ENCODE data around the gene THSD4. TPM values are rescaled to one million over a fixed set of nuclear protein-coding genes. Genes with fewer than 3 reads are reported as not detected.

The THSD4 gene
- 1 to 10 TPM; 1.8 to 3.1 (median 2.5) TPM for total RNA-seq
- 1 to 10 TPM in 1 of 3 donors, under 1 TPM in 2; 0.21 to 1.3 (median 0.39) TPM for polyA plus RNA-seq
- long read RNA-seq, donor 1, result 0 reads
- long read RNA-seq, donor 2, partial matches to known transcripts, result 0 of 2 reads
- long read RNA-seq, donor 2, other reads (novel, unspliced or antisense), result 2 of 2 reads

DNA sequence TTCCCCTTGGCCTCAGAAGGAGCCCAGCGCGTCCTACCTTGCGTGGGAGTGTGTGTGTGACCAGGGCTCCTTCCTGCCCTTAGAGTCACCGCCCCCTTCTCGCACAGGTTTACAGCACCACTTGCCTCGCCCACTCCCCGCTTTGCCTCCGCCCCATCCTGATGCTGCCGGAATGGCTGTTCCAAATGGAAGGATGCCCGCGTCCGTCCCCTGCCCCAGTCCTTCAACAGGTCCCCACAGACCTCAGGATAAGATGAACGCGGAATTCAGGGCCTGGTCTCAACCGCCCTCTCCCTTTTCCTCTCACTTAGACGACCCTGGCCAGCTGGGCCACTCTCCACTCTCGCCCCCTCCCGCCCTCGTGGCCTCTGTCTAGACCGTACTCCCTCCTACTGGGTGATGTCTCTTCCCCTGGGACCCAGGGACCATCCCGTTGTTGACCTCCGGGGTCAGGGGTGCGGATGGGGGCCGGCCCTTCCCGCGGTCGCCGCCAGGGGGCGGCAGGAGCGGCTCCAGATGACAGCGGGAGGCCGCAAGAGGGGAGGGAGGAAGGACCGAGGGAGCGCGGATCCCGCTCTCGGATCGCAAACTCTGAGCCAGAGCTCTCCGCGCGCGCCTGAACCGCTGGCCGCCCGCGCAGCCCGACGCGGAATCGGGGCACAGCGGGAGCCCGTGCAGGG lies at the start of gene THSD4:
Gene THSD4, plus strand, starts transcription at position 585 of the 680 bp plus-strand sequence.
- Histone ChIP-seq H3K9me3 (no peaks in the 10 kb centered on the region), H3K4me1 (no peaks in the 10 kb centered on the region)
- intact Hi-C loops (cut with DNase I), result loop anchor here (2.0 to 5.0 kb wide), 4 partner anchors 97 to 327 kb away; no protein-coding TSS in a partner anchor

DNA sequence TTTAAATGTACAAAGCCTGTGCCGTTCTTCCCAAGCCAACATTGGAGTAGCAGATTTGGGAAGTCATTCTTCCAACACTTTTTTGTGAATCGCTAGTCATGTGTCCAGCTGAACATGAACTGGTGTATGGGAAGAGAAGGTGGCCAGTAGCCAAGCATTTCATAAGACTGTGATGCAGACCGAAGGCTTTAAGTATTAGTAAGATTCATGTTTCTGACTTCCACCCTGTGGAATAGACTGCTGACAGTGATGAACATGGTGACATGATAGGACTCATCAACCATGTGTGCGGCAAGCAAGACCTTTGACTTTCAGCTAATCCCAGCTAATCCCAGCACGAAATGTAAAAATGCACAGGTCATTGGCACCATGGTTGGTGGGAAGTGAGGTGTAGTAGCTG lies 48.3 kb upstream of the THSD4 start:
- no peaks in the 10 kb centered on the region for H3K36me3 ChIP-seq (ENCODE audit: insufficient read depth in 1 of 2, low read depth in 1 of 2)
- intact Hi-C loops (cut with DNase I), result no loop called here
- no peak overlapping the region for H3K27ac ChIP-seq
- H3K27me3 ChIP-seq (ENCODE audit: insufficient read depth in 3 of 3, low read length in 2 of 3), result no peaks in the 10 kb centered on the region
- 53 to 58% (median 55%) methylated on average over 5 of the region's 5 CpGs for WGBS, 3 donors
- no peaks in the 10 kb centered on the region for H3K9me3 ChIP-seq
- H3K4me3 ChIP-seq, result no peak overlapping the region
- no peaks in the 10 kb centered on the region for H3K4me1 ChIP-seq
- TF ChIP-seq, protein P1, sequence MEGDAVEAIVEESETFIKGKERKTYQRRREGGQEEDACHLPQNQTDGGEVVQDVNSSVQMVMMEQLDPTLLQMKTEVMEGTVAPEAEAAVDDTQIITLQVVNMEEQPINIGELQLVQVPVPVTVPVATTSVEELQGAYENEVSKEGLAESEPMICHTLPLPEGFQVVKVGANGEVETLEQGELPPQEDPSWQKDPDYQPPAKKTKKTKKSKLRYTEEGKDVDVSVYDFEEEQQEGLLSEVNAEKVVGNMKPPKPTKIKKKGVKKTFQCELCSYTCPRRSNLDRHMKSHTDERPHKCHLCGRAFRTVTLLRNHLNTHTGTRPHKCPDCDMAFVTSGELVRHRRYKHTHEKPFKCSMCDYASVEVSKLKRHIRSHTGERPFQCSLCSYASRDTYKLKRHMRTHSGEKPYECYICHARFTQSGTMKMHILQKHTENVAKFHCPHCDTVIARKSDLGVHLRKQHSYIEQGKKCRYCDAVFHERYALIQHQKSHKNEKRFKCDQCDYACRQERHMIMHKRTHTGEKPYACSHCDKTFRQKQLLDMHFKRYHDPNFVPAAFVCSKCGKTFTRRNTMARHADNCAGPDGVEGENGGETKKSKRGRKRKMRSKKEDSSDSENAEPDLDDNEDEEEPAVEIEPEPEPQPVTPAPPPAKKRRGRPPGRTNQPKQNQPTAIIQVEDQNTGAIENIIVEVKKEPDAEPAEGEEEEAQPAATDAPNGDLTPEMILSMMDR (IDR thresholded peaks at IDR 0.05), result no peak
- DNase-seq, result no peak
- peak in 1 of 4 donors; percentile 32 for ATAC-seq

More for the DNA sequence above, at the start of gene THSD4:
- peak within 1 kb of the TSS; percentile 80 for H3K4me3 ChIP-seq
- H3K27ac ChIP-seq, result peak within 1 kb of the TSS; percentile 33
- TF ChIP-seq, protein P1 (IDR thresholded peaks at IDR 0.05), result peak; percentile 98
- DNase-seq (peak; percentile 69 to 86), ATAC-seq (peak; percentile 80 to 90 (median 86))
- no peaks in the 10 kb centered on the region for H3K36me3 ChIP-seq (ENCODE audit: insufficient read depth in 1 of 2, low read depth in 1 of 2)
- no peaks in the 10 kb centered on the region for H3K27me3 ChIP-seq (ENCODE audit: insufficient read depth in 3 of 3, low read length in 2 of 3)
- 17 to 29% (median 22%) methylated on average over 37 to 52 of the region's 52 CpGs for WGBS, 3 donors

DNA sequence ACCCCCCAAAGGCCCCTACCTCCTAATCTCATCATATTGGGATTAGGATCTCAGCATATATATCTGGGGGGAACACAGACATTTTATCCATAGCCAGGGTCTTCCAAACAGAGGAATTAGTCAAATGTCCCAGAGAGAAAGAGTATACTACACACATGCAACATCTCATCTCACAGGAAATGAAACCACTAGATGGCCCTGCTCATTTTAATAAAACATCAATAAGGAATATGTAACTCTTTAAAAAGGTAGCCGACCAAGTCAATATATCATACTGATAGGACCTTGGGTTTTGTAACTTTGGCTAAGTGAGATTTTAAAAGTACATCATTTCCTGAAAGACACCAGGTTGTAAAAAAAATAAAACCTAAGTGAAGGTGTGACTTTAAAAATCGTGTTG lies 45.6 kb upstream of the THSD4 start:
- DNase-seq (no peak), ATAC-seq (no peak)
- intact Hi-C loops (cut with DNase I), result no loop called here
- Histone ChIP-seq H3K4me3 (no peak overlapping the region), H3K36me3 (ENCODE audit: insufficient read depth in 1 of 2, low read depth in 1 of 2) (no peaks in the 10 kb centered on the region), H3K9me3 (no peaks in the 10 kb centered on the region), H3K27ac (no peak overlapping the region), H3K4me1 (no peaks in the 10 kb centered on the region), H3K27me3 (ENCODE audit: insufficient read depth in 3 of 3, low read length in 2 of 3) (no peaks in the 10 kb centered on the region)
- TF ChIP-seq, protein P1 (IDR thresholded peaks at IDR 0.05), result no peak
- WGBS, 3 donors, result 75 to 77% (median 76%) methylated on average over 2 of the region's 2 CpGs

DNA sequence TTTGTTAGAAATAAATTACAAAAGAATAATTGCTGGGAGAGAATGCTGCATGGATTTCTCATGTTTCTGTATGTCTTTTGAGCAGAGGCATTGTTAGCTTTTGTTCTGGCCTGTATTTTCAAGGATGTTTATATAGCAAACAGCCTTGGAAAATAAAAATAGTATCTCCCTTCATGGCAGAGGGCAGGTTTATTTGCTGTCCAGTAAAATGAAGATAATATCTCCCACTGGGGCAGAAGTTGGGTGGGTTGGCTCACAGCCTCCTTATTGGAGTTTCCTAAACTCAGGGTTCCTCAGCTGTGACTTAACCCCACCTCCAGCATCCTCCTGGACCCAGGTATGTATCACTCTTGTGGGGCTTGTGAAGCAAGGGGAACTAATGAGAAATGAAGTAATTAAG lies 43.7 kb upstream of the THSD4 start:
- Histone ChIP-seq H3K36me3 (ENCODE audit: insufficient read depth in 1 of 2, low read depth in 1 of 2) (no peaks in the 10 kb centered on the region), H3K27me3 (ENCODE audit: insufficient read depth in 3 of 3, low read length in 2 of 3) (no peaks in the 10 kb centered on the region), H3K27ac (no peak overlapping the region), H3K9me3 (no peaks in the 10 kb centered on the region), H3K4me3 (no peak overlapping the region), H3K4me1 (no peaks in the 10 kb centered on the region)
- DNase-seq, result no peak
- no peak for ATAC-seq
- intact Hi-C loops (cut with DNase I), result no loop called here
- TF ChIP-seq, protein P1 (IDR thresholded peaks at IDR 0.05), result no peak
